MM.1S (cell line): Measurements from ENCODE around the gene DCHS2.

Source experiments
- DNase-seq: peaks from one replicate; pipeline ENCODE4 v3.0.0-alpha.2; 2015
- H2AFZ ChIP-seq: fragments of 300-600 bp; sonication (generic); 2 replicates; pipeline ENCODE4 v1.6.0; 2016; ENCODE audit warnings: antibody characterized with exemption, low read length
- H3F3A ChIP-seq: fragments of 300-600 bp; sonication (generic); 2 replicates; pipeline ENCODE4 v1.6.1; 2016; ENCODE audit warnings: mild to moderate bottlenecking, antibody characterized with exemption, low read length, moderate library complexity, mixed read lengths; ENCODE audit not compliant: insufficient read depth
- H3K27ac ChIP-seq: fragments of 300-600 bp; sonication (generic); 2 replicates; pipeline ENCODE4 v1.5.1; 2016; ENCODE audit warnings: mild to moderate bottlenecking, low read length
- H3K27me3 ChIP-seq: fragments of 300-600 bp; sonication (generic); replicated peaks from 2 replicates; pipeline ENCODE4 v1.6.0; 2016; ENCODE audit warnings: low read length; ENCODE audit not compliant: insufficient read depth
- H3K36me3 ChIP-seq: fragments of 300-600 bp; sonication (generic); replicated peaks from 2 replicates; pipeline ENCODE4 v1.6.1; 2016; ENCODE audit warnings: mild to moderate bottlenecking, low read length, mixed read lengths; ENCODE audit not compliant: insufficient read depth
- H3K4me1 ChIP-seq: fragments of 300-600 bp; sonication (generic); 2 replicates; pipeline ENCODE4 v1.6.1; 2016; ENCODE audit warnings: low read length, mixed read lengths
- H3K4me2 ChIP-seq: fragments of 300-600 bp; sonication (generic); 2 replicates; pipeline ENCODE4 v1.6.0; 2016; ENCODE audit warnings: low read depth, low read length
- H3K4me3 ChIP-seq: fragments of 300-600 bp; sonication (generic); 2 replicates; pipeline ENCODE4 v1.5.1; 2016; ENCODE audit warnings: low read length, mixed read lengths
- H3K79me2 ChIP-seq: fragments of 300-600 bp; sonication (generic); 2 replicates; pipeline ENCODE4 v1.6.1; 2016; ENCODE audit warnings: mixed run types, low read length, mixed read lengths
- H3K9ac ChIP-seq: fragments of 300-600 bp; sonication (generic); 2 replicates; pipeline ENCODE4 v1.6.1; 2016; ENCODE audit warnings: low read length, mixed read lengths
- H3K9me2 ChIP-seq: fragments of 300-600 bp; sonication (generic); replicated peaks from 2 replicates; pipeline ENCODE4 v1.6.1; 2016; ENCODE audit warnings: mild to moderate bottlenecking, low read length, mixed read lengths; ENCODE audit not compliant: insufficient read depth
- H3K9me3 ChIP-seq: fragments of 300-600 bp; sonication (generic); replicated peaks from 2 replicates; pipeline ENCODE4 v1.6.1; 2016; ENCODE audit warnings: mild to moderate bottlenecking, low read length, mixed read lengths; ENCODE audit not compliant: insufficient read depth
- H4K20me1 ChIP-seq: fragments of 300-600 bp; sonication (generic); 2 replicates; pipeline ENCODE4 v1.6.1; 2016; ENCODE audit warnings: mild to moderate bottlenecking, low read length, moderate library complexity, mixed read lengths; ENCODE audit not compliant: insufficient read depth
- CTCF ChIP-seq: fragments of 300-600 bp; sonication (generic); IDR thresholded peaks from 2 replicates; pipeline ENCODE4 v1.5.1; 2016; ENCODE audit warnings: antibody characterized with exemption, low read length, mixed read lengths
- EZH2 ChIP-seq: fragments of 300-600 bp; sonication (generic); optimal IDR thresholded peaks from 2 replicates; pipeline ENCODE3; 2017; ENCODE audit warnings: low read depth, mild to moderate bottlenecking, antibody characterized with exemption, low read length, mixed read lengths
- EZH2phosphoT487 ChIP-seq: fragments of 300-600 bp; sonication (generic); IDR thresholded peaks from 2 replicates; pipeline ENCODE4 v1.6.1; 2018; ENCODE audit warnings: antibody characterized with exemption, low read length

DCHS2 gene

GRCh38 chr4:154192585-154192984 lies 299.0 kb downstream of the DCHS2 start:
- no peaks in the 10 kb centered on the region for H3F3A ChIP-seq
- H4K20me1 ChIP-seq, result no peaks in the 10 kb centered on the region
- no peak overlapping the region for H3K4me2 ChIP-seq
- H2AFZ ChIP-seq, result no peak overlapping the region
- no peaks in the 10 kb centered on the region for H3K27me3 ChIP-seq
- TF ChIP-seq CTCF (no peak), EZH2phosphoT487 (no peak), EZH2 (no peak)
- no peaks in the 10 kb centered on the region for H3K36me3 ChIP-seq
- no peak overlapping the region for H3K27ac ChIP-seq
- H3K4me3 ChIP-seq, result no peak overlapping the region
- no peaks in the 10 kb centered on the region for H3K79me2 ChIP-seq
- H3K9me2 ChIP-seq, result no peaks in the 10 kb centered on the region
- no peaks in the 10 kb centered on the region for H3K4me1 ChIP-seq
- H3K9me3 ChIP-seq, result no peaks in the 10 kb centered on the region; the same call in 1 of the 2 replicates
- no peak for DNase-seq
- H3K9ac ChIP-seq, result no peak overlapping the region

DNA sequence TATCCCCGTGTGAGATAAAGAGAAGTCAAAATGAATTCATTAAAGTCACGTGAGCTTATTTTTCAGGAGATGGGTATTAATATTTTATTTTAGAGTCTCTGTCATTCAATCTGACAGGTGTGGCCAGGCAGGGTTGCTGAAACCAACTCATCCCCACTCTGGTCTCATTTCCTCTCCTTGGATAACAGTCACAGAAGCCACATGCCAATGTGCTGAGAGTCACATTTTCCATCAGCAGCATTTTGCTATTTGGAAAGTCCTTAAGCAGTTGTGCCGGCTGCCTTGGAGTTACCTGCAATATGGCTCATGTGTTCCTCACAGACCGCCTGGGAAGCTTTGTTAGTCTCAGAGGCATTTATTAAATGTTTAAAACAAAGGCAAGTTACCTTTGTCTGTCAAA lies 302.3 kb downstream of the DCHS2 start:
- Histone ChIP-seq H3K36me3 (no peaks in the 10 kb centered on the region), H3K4me3 (no peak overlapping the region), H2AFZ (no peak overlapping the region), H3K27me3 (no peaks in the 10 kb centered on the region), H3K9me3 (no peaks in the 10 kb centered on the region; the same call in 1 of the 2 replicates), H3F3A (no peaks in the 10 kb centered on the region), H3K9ac (no peak overlapping the region), H3K4me2 (no peak overlapping the region), H3K4me1 (no peaks in the 10 kb centered on the region), H4K20me1 (no peaks in the 10 kb centered on the region), H3K9me2 (no peaks in the 10 kb centered on the region), H3K27ac (no peak overlapping the region), H3K79me2 (no peaks in the 10 kb centered on the region)
- TF ChIP-seq EZH2phosphoT487 (no peak), EZH2 (no peak), CTCF (no peak)
- DNase-seq, result no peak

DNA sequence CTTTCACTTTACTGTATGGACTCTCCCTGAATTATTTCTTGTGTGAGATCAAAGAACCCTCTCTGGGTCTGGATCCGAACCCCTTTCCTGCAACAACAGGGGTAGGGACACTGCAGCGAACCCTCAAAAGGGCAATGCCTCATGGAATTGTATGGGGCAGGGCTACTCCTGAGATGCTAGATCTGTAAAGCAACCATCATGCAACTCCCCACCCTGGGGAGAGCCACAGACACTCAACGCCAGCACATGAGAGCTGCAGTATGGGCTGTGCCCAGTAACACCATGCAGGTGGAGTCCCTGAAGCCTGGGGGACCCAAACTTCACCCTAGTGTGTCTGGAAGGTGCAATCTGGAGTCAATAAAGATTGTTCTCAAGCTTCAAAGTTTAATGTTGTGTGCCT lies 304.7 kb downstream of the DCHS2 start:
- no peak overlapping the region for H3K4me3 ChIP-seq
- H4K20me1 ChIP-seq, result no peaks in the 10 kb centered on the region
- no peaks in the 10 kb centered on the region for H3F3A ChIP-seq
- DNase-seq, result no peak
- no peaks in the 10 kb centered on the region for H3K27me3 ChIP-seq
- H3K36me3 ChIP-seq, result no peaks in the 10 kb centered on the region
- H3K27ac ChIP-seq, result no peak overlapping the region
- H3K4me1 ChIP-seq, result no peaks in the 10 kb centered on the region
- H2AFZ ChIP-seq, result no peak overlapping the region
- no peaks in the 10 kb centered on the region for H3K79me2 ChIP-seq
- no peaks in the 10 kb centered on the region for H3K9me2 ChIP-seq
- H3K4me2 ChIP-seq, result no peak overlapping the region
- no peak for TF ChIP-seq EZH2
- TF ChIP-seq CTCF, result no peak
- TF ChIP-seq EZH2phosphoT487, result no peak
- no peaks in the 10 kb centered on the region; the same call in 1 of the 2 replicates for H3K9me3 ChIP-seq
- no peak overlapping the region for H3K9ac ChIP-seq
